Liver (tissue), 9 donors: ENCODE data around the gene PSD. TPM values are rescaled to one million over a fixed set of nuclear protein-coding genes. Genes with fewer than 3 reads are reported as not detected.
A peak's percentile ranks its signal among the peaks of the same experiment; 100 is the strongest.

Experiments used
- DNase-seq: peaks from one replicate; pipeline ENCODE4 v3.0.0-alpha.2; 2017; ENCODE audit warnings: low spot score
- H3K27ac ChIP-seq, 2 donors: one replicate each; pipeline ENCODE4 v1.7.0; 2013; ENCODE audit warnings: inconsistent platforms in 2 of 2, low read length in 2 of 2, control low read depth in 1 of 2, low read depth in 1 of 2, mild to moderate bottlenecking in 1 of 2
- H3K27me3 ChIP-seq, 4 donors: one replicate each; pipeline versions ENCODE4 v1.6.1 to v1.7.0; 2013; ENCODE audit warnings: low read length in 3 of 4, inconsistent platforms in 1 of 4, mild to moderate bottlenecking in 1 of 4, moderate library complexity in 1 of 4; ENCODE audit not compliant: control insufficient read depth in 4 of 4, insufficient read depth in 4 of 4
- H3K36me3 ChIP-seq, 4 donors: one replicate each; pipeline versions ENCODE4 v1.6.1 to v1.7.0; 2013; ENCODE audit warnings: low read length in 3 of 4, mild to moderate bottlenecking in 3 of 4, low read depth in 1 of 4, moderate library complexity in 1 of 4; ENCODE audit not compliant: control insufficient read depth in 4 of 4, insufficient read depth in 3 of 4
- H3K4me1 ChIP-seq, 4 donors: one replicate each; pipeline versions ENCODE4 v1.6.1 to v1.7.0; 2013; ENCODE audit warnings: low read length in 3 of 4, mild to moderate bottlenecking in 3 of 4, moderate library complexity in 1 of 4; ENCODE audit not compliant: control insufficient read depth in 4 of 4, insufficient read depth in 4 of 4
- H3K4me3 ChIP-seq, 3 donors: one replicate each; pipeline versions ENCODE4 v1.6.1 to v1.7.0; 2013; ENCODE audit warnings: low read length in 3 of 3, control low read depth in 1 of 3, low read depth in 1 of 3, mild to moderate bottlenecking in 1 of 3
- H3K9ac ChIP-seq, 2 donors: one replicate each; pipeline ENCODE4 v1.7.0; 2013; ENCODE audit warnings: low read length in 2 of 2, mild to moderate bottlenecking in 2 of 2, moderate library complexity in 2 of 2, control low read depth in 1 of 2, low read depth in 1 of 2
- H3K9me3 ChIP-seq, 4 donors: one replicate each; pipeline versions ENCODE4 v1.6.1 to v1.7.0; 2013; ENCODE audit warnings: low read length in 3 of 4; ENCODE audit not compliant: control insufficient read depth in 4 of 4
- ATF3 ChIP-seq: IDR thresholded peaks from 2 replicates; pipeline ENCODE4 v1.6.1; 2016; ENCODE audit warnings: antibody characterized with exemption
- EGR1 ChIP-seq, 2 donors: IDR thresholded peaks; 2 replicates each; pipeline ENCODE4 v1.6.1; 2016 to 2018; ENCODE audit warnings: antibody characterized with exemption in 2 of 2, low read depth in 2 of 2
- GABPA ChIP-seq, 2 donors: IDR thresholded peaks in 1 of 2; conservative IDR thresholded peaks in 1 of 2; 2 replicates each; pipeline ENCODE4 v1.6.1; 2016; ENCODE audit warnings: antibody characterized with exemption in 2 of 2, mild to moderate bottlenecking in 1 of 2, moderate library complexity in 1 of 2
- HNF4G ChIP-seq: IDR thresholded peaks from 2 replicates; pipeline ENCODE4 v1.6.1; 2016; ENCODE audit warnings: antibody characterized with exemption
- NR2F2 ChIP-seq: IDR thresholded peaks from 2 replicates; pipeline ENCODE4 v1.6.1; 2016; ENCODE audit warnings: antibody characterized with exemption
- RAD21 ChIP-seq, 2 donors: IDR thresholded peaks; 2 replicates each; pipeline ENCODE4 v1.6.1; 2016; ENCODE audit warnings: antibody characterized with exemption in 2 of 2, mild to moderate bottlenecking in 2 of 2
- REST ChIP-seq: IDR thresholded peaks from 2 replicates; pipeline ENCODE4 v1.6.1; 2016; ENCODE audit warnings: antibody characterized with exemption, mild to moderate bottlenecking
- RXRA ChIP-seq, 2 donors: IDR thresholded peaks; 2 replicates each; pipeline ENCODE4 v1.6.1; 2017 to 2018; ENCODE audit warnings: antibody characterized with exemption in 2 of 2, mild to moderate bottlenecking in 1 of 2
- SP1 ChIP-seq: IDR thresholded peaks from 2 replicates; pipeline ENCODE4 v1.6.1; 2018; ENCODE audit warnings: antibody characterized with exemption, mild to moderate bottlenecking
- YY1 ChIP-seq: IDR thresholded peaks from 2 replicates; pipeline ENCODE4 v1.6.1; 2016; ENCODE audit warnings: antibody characterized with exemption, mild to moderate bottlenecking
- ZBTB33 ChIP-seq: IDR thresholded peaks from 2 replicates; pipeline ENCODE4 v1.6.1; 2016; ENCODE audit warnings: antibody characterized with exemption
- WGBS: extraction: QIAGEN DNeasy Blood & Tissue Kit; methylation state at CpG from one replicate; pipeline ENCODE4 v1.1.7; 2013; 5-methylcytosine and 5-hydroxymethylcytosine counted together
- polyA plus RNA-seq, 2 donors: library from polyadenylated mRNA; stranded (reverse) in 1 of 2; unstranded in 1 of 2; fragments of 200-250 nt in 1 of 2; fragments of >200 nt in 1 of 2; fragmentation: Nextera tagmentation in 1 of 2; extraction: Ambion mirVana in 1 of 2; gene quantifications; one replicate each; pipeline versions ENCODE4 v1.2.1 to v1.2.3, GENCODE V29; 2013 to 2015
- total RNA-seq, 2 donors: library from RNA; depleted of rRNA; stranded (reverse); fragments of >200 nt; gene quantifications; one replicate each; pipeline ENCODE4 v1.2.3, GENCODE V29; 2014
- donor health status: healthy.
- donor health status: healthy.
- donor health status: healthy.
- donor health status: healthy.
- donor health status: healthy.

Gene PSD
- total and polyA plus RNA-seq, 4 donors: 0.56 to 1.3 (median 0.71) TPM

GRCh38 chr10:102384053-102384452, 34.5 kb downstream of the PSD start:
- TF ChIP-seq RAD21 (IDR thresholded peaks at IDR 0.05): peak in 1 of 2 donors; percentile 8
- TF ChIP-seq NR2F2: no peak
- no peaks in the 10 kb centered on the region for H3K4me1 ChIP-seq
- H3K9ac ChIP-seq: no peak overlapping the region
- no peak overlapping the region for H3K4me3 ChIP-seq
- H3K9me3 ChIP-seq: no peaks in the 10 kb centered on the region
- 58% methylated on average over 6 of the region's 6 CpGs for WGBS
- H3K27me3 ChIP-seq: no peaks in the 10 kb centered on the region
- no peak for DNase-seq
- H3K27ac ChIP-seq: no peak overlapping the region
- peaks cover 15 to 37% (median 23%) of the 10 kb centered on the region in 4 donors for H3K36me3 ChIP-seq

- no peak overlapping the region for H3K4me3 ChIP-seq
- H3K9ac ChIP-seq: no peak overlapping the region
- TF ChIP-seq ZBTB33 (no peak), EGR1 (IDR thresholded peaks at IDR 0.05; ENCODE audit: low read depth in 2 of 2) (no peak), RAD21 (IDR thresholded peaks at IDR 0.05) (no peak), REST (no peak), HNF4G (no peak), ATF3 (no peak), SP1 (no peak)
- 95% methylated on average over 8 of the region's 8 CpGs for WGBS
- peaks cover 15 to 47% (median 28%) of the 10 kb centered on the region in 4 donors for H3K36me3 ChIP-seq
- no peaks in the 10 kb centered on the region for H3K9me3 ChIP-seq
- H3K27me3 ChIP-seq: no peaks in the 10 kb centered on the region
- no peak overlapping the region for H3K27ac ChIP-seq
- no peak for DNase-seq
- no peaks in the 10 kb centered on the region for H3K4me1 ChIP-seq
These were observed 35.7 kb downstream of the PSD start for GRCh38 chr10:102382871-102383270.

DNA sequence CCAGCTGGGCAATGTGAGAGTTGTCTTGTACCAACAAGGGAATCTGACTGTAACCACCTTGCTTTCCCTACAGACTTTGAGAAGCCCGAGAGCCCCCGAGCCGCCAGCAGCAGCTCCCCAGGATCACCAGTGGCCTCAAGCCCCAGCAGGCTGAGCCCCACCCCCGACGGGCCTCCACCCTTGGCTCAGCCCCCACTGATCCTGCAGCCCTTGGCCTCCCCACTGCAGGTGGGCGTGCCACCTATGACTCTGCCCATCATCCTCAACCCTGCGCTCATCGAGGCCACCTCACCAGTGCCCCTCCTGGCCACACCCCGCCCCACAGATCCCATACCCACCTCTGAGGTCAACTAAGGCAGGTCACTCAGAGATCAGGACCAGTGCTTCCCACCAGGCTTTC, 36.6 kb downstream of the PSD start:
- H3K27ac ChIP-seq: no peak overlapping the region
- DNase-seq: no peak
- no peaks in the 10 kb centered on the region for H3K9me3 ChIP-seq
- no peak for TF ChIP-seq RAD21 (IDR thresholded peaks at IDR 0.05)
- TF ChIP-seq NR2F2: no peak
- TF ChIP-seq EGR1 (IDR thresholded peaks at IDR 0.05; ENCODE audit: low read depth in 2 of 2): no peak
- TF ChIP-seq RXRA (IDR thresholded peaks at IDR 0.05): no peak
- no peak for TF ChIP-seq GABPA (IDR thresholded peaks at IDR 0.05 in 1 of 2, conservative IDR thresholded peaks at IDR 0.05 in 1 of 2)
- no peak for TF ChIP-seq ZBTB33
- TF ChIP-seq YY1: no peak
- no peak for TF ChIP-seq HNF4G
- no peak for TF ChIP-seq SP1
- no peak for TF ChIP-seq REST
- H3K4me1 ChIP-seq: no peaks in the 10 kb centered on the region
- H3K36me3 ChIP-seq: peaks cover 17 to 50% (median 28%) of the 10 kb centered on the region in 4 donors
- no peak overlapping the region for H3K4me3 ChIP-seq
- WGBS: 98% methylated on average over 9 of the region's 9 CpGs
- no peak overlapping the region for H3K9ac ChIP-seq
- H3K27me3 ChIP-seq: no peaks in the 10 kb centered on the region
